H1 (cell line): ENCODE results near the gene KCNC1. TPM values are rescaled to one million over a fixed set of nuclear protein-coding genes. Genes with fewer than 3 reads are reported as not detected.

Source experiments
- EP300 ChIP-seq, 2 experiments: IDR thresholded peaks; 1 replicate in 1 of 2; 2 replicates in 1 of 2; pipeline ENCODE4 v1.6.1; 2011 to 2012; ENCODE audit warnings: low read depth in 2 of 2, low read length in 2 of 2, mild to moderate bottlenecking in 2 of 2, borderline replicate concordance in 1 of 2, inconsistent platforms in 1 of 2, moderate library complexity in 1 of 2
- HDAC2 ChIP-seq, 2 experiments: fragments of 300-600 bp in 1 of 2; sonication (generic) in 1 of 2; IDR thresholded peaks; 2 replicates each; pipeline ENCODE4 v1.6.1; 2011 to 2012; ENCODE audit warnings: low read depth in 2 of 2, low read length in 2 of 2, mild to moderate bottlenecking in 2 of 2, moderate library complexity in 2 of 2, borderline replicate concordance in 1 of 2, inconsistent platforms in 1 of 2
- JUND ChIP-seq: IDR thresholded peaks from 2 replicates; pipeline ENCODE4 v1.6.1; 2011; ENCODE audit warnings: mild to moderate bottlenecking, improper control_type of control experiment, low read length
- KDM5A ChIP-seq: fragments of 200-600 bp; IDR thresholded peaks from 2 replicates; pipeline ENCODE4 v1.7.1; 2012; ENCODE audit warnings: mild to moderate bottlenecking, low read length, inconsistent platforms, mixed read lengths
- POLR2A ChIP-seq, 2 experiments: IDR thresholded peaks; 1 replicate in 1 of 2; 2 replicates in 1 of 2; pipeline ENCODE4 v1.6.1; 2011; ENCODE audit warnings: low read depth in 2 of 2, low read length in 2 of 2, mild to moderate bottlenecking in 2 of 2; ENCODE audit errors: control extremely low read depth in 1 of 2
- SAP30 ChIP-seq: fragments of 300-600 bp; sonication (generic); IDR thresholded peaks from 2 replicates; pipeline ENCODE4 v1.7.1; 2012; ENCODE audit warnings: low read length, moderate library complexity, mild to moderate bottlenecking, inconsistent platforms; ENCODE audit not compliant: insufficient read depth, insufficient replicate concordance
- SIRT6 ChIP-seq: IDR thresholded peaks from one replicate; pipeline ENCODE4 v1.7.1; 2012; ENCODE audit warnings: low read length, inconsistent platforms
- SUZ12 ChIP-seq: fragments of 200-600 bp; sonication (generic); IDR thresholded peaks from 2 replicates; pipeline ENCODE4 v1.6.1; 2012; ENCODE audit warnings: mild to moderate bottlenecking, inconsistent platforms, low read length, moderate library complexity, mixed read lengths
- TAF1 ChIP-seq: IDR thresholded peaks from 2 replicates; pipeline ENCODE4 v1.6.1; 2011; ENCODE audit warnings: mild to moderate bottlenecking, low read depth, low read length
- polyA plus RNA-seq, 7 experiments: library from polyadenylated mRNA; depleted of rRNA in 3 of 7; stranded (reverse) in 5 of 7; unstranded in 2 of 7; fragments of >200 nt in 5 of 7; fragments of 200-250 nt in 2 of 7; gene quantifications; 1 replicate in 5 of 7; 2 replicates in 1 of 7; 4 replicates in 1 of 7; pipeline versions ENCODE4 v1.2.1 to v1.2.3, GENCODE V29; 2011 to 2013; ENCODE audit warnings: missing spikeins in 2 of 7, mixed read lengths in 2 of 7
- total RNA-seq: library from RNA; stranded (reverse); fragmentation: NEBNext Ultra II Directional; extraction: Animal tissue kit (Norgen Biotek cat#: 25700); gene quantifications from 2 replicates; pipeline ENCODE4 v1.2.1, GENCODE V29; 2021
- TF ChIP-seq, protein P1 (sequence below): fragments of 300-600 bp; sonication (generic); IDR thresholded peaks from 2 replicates; pipeline ENCODE4 v1.7.1; 2012; ENCODE audit warnings: low read length, moderate library complexity, mild to moderate bottlenecking, inconsistent platforms; ENCODE audit not compliant: insufficient replicate concordance
- TF ChIP-seq, protein P2 (sequence below): IDR thresholded peaks from 2 replicates; pipeline ENCODE4 v1.6.1; 2011; ENCODE audit warnings: low read length, improper control_type of control experiment

The KCNC1 gene
- total and polyA plus RNA-seq, 2 of the 8 experiments (the other 6 are each of a cell fraction or from before 2014, with no cell fraction given): 0.11 to 0.26 TPM

GRCh38 chr11:17791144-17791543, 56.6 kb downstream of the KCNC1 start (continued):
- TF ChIP-seq, protein P1, sequence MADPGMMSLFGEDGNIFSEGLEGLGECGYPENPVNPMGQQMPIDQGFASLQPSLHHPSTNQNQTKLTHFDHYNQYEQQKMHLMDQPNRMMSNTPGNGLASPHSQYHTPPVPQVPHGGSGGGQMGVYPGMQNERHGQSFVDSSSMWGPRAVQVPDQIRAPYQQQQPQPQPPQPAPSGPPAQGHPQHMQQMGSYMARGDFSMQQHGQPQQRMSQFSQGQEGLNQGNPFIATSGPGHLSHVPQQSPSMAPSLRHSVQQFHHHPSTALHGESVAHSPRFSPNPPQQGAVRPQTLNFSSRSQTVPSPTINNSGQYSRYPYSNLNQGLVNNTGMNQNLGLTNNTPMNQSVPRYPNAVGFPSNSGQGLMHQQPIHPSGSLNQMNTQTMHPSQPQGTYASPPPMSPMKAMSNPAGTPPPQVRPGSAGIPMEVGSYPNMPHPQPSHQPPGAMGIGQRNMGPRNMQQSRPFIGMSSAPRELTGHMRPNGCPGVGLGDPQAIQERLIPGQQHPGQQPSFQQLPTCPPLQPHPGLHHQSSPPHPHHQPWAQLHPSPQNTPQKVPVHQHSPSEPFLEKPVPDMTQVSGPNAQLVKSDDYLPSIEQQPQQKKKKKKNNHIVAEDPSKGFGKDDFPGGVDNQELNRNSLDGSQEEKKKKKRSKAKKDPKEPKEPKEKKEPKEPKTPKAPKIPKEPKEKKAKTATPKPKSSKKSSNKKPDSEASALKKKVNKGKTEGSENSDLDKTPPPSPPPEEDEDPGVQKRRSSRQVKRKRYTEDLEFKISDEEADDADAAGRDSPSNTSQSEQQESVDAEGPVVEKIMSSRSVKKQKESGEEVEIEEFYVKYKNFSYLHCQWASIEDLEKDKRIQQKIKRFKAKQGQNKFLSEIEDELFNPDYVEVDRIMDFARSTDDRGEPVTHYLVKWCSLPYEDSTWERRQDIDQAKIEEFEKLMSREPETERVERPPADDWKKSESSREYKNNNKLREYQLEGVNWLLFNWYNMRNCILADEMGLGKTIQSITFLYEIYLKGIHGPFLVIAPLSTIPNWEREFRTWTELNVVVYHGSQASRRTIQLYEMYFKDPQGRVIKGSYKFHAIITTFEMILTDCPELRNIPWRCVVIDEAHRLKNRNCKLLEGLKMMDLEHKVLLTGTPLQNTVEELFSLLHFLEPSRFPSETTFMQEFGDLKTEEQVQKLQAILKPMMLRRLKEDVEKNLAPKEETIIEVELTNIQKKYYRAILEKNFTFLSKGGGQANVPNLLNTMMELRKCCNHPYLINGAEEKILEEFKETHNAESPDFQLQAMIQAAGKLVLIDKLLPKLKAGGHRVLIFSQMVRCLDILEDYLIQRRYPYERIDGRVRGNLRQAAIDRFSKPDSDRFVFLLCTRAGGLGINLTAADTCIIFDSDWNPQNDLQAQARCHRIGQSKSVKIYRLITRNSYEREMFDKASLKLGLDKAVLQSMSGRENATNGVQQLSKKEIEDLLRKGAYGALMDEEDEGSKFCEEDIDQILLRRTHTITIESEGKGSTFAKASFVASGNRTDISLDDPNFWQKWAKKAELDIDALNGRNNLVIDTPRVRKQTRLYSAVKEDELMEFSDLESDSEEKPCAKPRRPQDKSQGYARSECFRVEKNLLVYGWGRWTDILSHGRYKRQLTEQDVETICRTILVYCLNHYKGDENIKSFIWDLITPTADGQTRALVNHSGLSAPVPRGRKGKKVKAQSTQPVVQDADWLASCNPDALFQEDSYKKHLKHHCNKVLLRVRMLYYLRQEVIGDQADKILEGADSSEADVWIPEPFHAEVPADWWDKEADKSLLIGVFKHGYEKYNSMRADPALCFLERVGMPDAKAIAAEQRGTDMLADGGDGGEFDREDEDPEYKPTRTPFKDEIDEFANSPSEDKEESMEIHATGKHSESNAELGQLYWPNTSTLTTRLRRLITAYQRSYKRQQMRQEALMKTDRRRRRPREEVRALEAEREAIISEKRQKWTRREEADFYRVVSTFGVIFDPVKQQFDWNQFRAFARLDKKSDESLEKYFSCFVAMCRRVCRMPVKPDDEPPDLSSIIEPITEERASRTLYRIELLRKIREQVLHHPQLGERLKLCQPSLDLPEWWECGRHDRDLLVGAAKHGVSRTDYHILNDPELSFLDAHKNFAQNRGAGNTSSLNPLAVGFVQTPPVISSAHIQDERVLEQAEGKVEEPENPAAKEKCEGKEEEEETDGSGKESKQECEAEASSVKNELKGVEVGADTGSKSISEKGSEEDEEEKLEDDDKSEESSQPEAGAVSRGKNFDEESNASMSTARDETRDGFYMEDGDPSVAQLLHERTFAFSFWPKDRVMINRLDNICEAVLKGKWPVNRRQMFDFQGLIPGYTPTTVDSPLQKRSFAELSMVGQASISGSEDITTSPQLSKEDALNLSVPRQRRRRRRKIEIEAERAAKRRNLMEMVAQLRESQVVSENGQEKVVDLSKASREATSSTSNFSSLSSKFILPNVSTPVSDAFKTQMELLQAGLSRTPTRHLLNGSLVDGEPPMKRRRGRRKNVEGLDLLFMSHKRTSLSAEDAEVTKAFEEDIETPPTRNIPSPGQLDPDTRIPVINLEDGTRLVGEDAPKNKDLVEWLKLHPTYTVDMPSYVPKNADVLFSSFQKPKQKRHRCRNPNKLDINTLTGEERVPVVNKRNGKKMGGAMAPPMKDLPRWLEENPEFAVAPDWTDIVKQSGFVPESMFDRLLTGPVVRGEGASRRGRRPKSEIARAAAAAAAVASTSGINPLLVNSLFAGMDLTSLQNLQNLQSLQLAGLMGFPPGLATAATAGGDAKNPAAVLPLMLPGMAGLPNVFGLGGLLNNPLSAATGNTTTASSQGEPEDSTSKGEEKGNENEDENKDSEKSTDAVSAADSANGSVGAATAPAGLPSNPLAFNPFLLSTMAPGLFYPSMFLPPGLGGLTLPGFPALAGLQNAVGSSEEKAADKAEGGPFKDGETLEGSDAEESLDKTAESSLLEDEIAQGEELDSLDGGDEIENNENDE: no peak
- no peak for TF ChIP-seq SIRT6
- TF ChIP-seq JUND: no peak
- TF ChIP-seq POLR2A (IDR thresholded peaks at IDR 0.05; ENCODE audit: control extremely low read depth in 1 of 2, low read depth in 2 of 2, low read length in 2 of 2): no peak
- TF ChIP-seq SUZ12: no peak
- no peak for TF ChIP-seq KDM5A
- no peak for TF ChIP-seq HDAC2 (IDR thresholded peaks at IDR 0.05; ENCODE audit: borderline replicate concordance in 1 of 2, low read depth in 2 of 2, low read length in 2 of 2)
- TF ChIP-seq TAF1: no peak
- no peak for TF ChIP-seq EP300 (IDR thresholded peaks at IDR 0.05; ENCODE audit: borderline replicate concordance in 1 of 2, low read depth in 2 of 2, low read length in 2 of 2)
- TF ChIP-seq, protein P2, sequence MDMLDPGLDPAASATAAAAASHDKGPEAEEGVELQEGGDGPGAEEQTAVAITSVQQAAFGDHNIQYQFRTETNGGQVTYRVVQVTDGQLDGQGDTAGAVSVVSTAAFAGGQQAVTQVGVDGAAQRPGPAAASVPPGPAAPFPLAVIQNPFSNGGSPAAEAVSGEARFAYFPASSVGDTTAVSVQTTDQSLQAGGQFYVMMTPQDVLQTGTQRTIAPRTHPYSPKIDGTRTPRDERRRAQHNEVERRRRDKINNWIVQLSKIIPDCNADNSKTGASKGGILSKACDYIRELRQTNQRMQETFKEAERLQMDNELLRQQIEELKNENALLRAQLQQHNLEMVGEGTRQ: no peak
- TF ChIP-seq SAP30: no peak
